Jurkat, Clone E6-1 (cell line): ENCODE measurements around the gene C1orf50.

Experiments used
- DNase-seq: peaks from one replicate; pipeline ENCODE4 v3.0.0-alpha.2; 2011; ENCODE audit warnings: low read depth, low spot score
- H3K4me3 ChIP-seq: 2 replicates; pipeline ENCODE4 v1.5.1; 2011; ENCODE audit warnings: mild to moderate bottlenecking, low read length, control low read depth, moderate library complexity

C1orf50 gene

DNA sequence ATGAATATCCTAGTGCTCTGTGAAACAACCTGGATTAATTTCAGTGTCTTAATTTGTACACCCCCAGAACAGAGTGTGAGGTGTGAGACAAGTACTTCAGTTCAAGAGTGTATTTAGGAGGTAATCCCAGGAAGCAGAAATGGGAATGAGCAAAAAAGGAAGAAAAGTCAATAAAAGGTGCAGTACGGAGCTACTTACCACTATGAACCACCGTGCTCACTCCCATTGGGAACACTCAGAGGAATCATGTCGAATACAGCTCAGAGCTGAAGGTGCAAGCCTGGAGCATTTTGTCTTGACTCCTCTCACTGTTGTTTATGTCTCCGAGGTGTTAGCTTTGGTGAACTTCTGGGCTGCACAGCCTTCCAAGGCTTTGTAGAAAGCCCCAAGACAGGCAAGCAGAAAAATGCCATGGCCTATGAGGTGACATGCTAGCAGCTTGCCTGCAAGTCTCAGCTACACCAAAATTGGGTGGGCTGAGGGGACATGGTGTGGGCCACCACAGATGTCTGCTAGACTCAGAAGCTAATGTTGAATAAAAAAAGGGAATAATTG is 57.5 kb downstream of the C1orf50 start:
- H3K4me3 ChIP-seq = no peak overlapping the region
- DNase-seq = no peak

DNA sequence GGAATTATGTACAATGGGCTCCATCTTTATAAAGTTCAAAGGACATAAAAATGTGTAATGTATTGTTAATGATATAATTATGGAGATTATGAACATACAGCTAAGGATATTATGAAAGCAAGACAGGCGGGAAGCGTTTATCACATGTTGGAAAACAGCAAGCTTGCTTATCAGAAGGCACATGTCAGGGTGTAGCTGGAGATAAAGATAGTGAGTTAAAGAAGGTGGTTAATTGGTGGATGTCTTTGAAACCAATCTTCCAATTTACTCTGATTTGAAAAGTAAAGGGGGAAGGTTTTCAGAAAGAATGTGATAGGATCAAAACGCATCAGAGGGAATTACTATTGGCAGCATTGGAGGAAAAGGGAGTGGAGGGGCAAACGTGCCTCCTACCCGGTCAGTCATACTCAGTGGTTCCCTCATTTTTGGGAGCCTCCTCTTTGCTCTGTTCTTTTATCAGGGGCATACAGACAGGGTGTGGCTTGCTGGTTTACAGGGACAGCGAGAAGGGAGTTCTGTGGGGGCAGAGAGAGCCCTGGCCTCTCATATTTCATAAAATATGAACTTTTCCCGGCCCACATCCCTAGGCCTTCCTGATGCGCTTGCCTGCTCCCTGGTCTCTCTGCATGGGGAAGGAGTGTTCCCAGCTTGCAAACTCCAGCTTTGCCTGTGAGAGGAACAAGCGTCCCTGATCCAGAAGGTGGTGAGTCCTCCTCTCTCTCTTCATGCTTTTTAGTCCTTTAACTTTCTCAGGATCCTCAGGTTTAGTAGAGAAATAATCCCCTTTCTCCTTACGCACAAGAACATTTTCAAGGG is 58.2 kb downstream of the C1orf50 start:
- DNase-seq = no peak

More for the DNA sequence above, 58.2 kb downstream of the C1orf50 start:
- no peak overlapping the region for H3K4me3 ChIP-seq
